ENCODE measurements around the gene CHEK2.

GRCh38 chr22:28728002-28728401 is 13.6 kb downstream of the CHEK2 start:
- TF ChIP-seq FOXK2 (IDR thresholded peaks at IDR 0.05) (no peak), BHLHE40 (IDR thresholded peaks at IDR 0.05; ENCODE audit: borderline replicate concordance) (no peak), ARNT (IDR thresholded peaks at IDR 0.05) (no peak), SP1 (IDR thresholded peaks at IDR 0.05) (no peak), ELF4 (IDR thresholded peaks at IDR 0.05) (no peak), FOXA1 (IDR thresholded peaks at IDR 0.05) (no peak), L3MBTL2 (conservative IDR thresholded peaks at IDR 0.05) (no peak), FOXM1 (IDR thresholded peaks at IDR 0.05; ENCODE audit: borderline replicate concordance) (no peak), SUZ12 (IDR thresholded peaks at IDR 0.05) (no peak), ZNF384 (IDR thresholded peaks at IDR 0.05) (no peak), TARDBP (IDR thresholded peaks at IDR 0.05) (no peak), NFRKB (IDR thresholded peaks at IDR 0.05) (no peak), HDGF (IDR thresholded peaks at IDR 0.05; ENCODE audit: borderline replicate concordance) (no peak)
- TF ChIP-seq, protein P1, sequence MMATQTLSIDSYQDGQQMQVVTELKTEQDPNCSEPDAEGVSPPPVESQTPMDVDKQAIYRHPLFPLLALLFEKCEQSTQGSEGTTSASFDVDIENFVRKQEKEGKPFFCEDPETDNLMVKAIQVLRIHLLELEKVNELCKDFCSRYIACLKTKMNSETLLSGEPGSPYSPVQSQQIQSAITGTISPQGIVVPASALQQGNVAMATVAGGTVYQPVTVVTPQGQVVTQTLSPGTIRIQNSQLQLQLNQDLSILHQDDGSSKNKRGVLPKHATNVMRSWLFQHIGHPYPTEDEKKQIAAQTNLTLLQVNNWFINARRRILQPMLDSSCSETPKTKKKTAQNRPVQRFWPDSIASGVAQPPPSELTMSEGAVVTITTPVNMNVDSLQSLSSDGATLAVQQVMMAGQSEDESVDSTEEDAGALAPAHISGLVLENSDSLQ (IDR thresholded peaks at IDR 0.05) = no peak
